Measurements from ENCODE around the gene MECP2.
A peak's percentile ranks its signal among the peaks of the same experiment; 100 is the strongest.

MECP2 gene

DNA sequence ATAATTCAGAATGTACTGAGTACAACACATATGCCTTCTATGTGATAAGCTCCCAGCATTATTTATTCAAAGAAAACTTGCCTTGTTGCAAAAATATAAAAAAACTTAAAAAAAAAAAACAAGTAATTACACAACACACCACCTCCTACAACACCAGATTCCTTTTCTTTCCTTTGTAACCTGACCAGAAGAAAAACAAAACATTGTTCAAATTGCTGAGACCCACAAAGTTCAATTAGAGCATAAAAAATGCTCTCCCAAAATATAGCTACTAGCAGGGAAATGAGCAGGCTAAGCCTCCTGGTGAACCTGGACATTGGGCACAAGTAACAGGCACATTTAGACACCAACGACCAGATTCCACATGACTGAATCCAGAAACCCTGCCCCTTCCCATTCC, 38.3 kb downstream of the MECP2 start:
- DNase-seq = no peak

DNA sequence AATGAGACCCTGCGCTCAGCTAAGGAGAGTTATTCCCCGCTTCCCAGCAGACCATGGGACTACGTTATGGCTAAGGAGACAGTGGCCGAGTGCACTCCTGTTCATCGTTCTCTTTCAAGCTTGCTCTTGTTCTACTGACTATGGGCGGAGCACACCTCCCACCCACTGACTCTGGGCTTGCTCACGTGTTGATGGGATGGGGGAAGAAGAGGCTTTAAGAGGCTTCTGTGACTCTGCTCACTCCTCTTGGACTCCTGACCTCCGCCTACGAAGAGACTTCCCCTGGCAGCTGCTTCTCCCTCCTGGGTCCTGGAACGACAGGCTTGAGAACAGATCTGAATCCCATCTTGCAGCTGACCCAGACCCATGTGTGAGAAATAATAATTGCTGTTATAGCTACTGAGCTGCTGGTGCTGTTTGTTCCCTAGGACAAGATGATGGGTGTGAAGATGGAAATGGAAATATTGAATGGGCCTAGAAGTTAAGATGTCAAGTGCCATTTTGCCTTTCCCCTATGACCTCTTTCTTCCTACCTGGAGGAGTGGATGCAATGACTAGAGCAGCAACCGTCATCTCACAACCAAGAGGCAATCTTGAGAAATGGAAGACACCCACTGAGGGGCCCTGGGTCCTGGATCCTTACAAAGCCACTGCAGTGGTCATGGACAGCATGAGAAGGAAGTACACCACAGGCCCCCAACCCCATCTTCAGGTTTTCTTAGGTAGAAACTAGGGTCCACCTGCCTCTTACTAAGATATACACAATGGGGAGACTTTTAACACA, 39.1 kb downstream of the MECP2 start:
- DNase-seq = no peak

DNA sequence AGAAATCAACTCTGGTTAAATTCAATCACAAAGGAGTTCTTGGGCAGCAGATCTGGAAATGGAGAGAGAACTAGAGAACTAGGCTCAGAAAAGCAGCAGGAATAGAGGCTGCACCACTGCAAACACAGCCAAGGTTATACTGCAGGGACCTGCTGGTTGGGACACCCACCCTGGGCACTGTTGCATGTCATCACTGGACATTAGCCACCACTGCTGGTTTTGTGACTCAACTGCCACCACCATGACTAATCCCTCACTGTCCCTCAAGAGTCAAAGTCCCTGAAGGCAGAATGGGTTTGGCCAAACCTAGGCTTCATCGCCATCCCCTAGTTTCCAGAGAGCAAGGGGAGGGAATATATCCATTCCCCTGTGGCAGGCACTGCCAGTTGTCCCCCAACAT, 39.7 kb downstream of the MECP2 start:
- no peak for DNase-seq

DNA sequence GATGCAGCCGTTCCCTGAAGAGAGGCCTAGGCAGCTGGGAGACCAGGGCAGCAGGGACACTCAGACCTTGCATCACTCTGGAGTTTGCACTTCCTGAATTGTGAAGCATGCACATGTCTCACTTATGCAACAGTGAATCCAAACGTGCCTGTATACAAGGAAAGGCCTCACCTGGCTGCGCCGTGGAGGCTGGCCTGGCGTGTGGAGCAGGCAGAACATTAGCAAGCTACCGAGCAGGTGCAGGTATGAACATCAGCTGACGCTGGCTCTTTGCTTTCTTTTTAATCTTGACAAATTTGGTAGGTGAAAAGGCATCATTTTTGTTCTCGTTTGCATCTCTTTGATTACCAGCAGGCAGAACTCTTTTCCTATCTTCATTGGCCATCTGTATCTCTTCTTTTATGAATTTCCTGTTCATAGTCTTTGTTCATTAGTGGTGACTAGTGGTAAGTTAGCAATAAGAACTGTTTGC, 40.7 kb downstream of the MECP2 start:
- DNase-seq = peak in 1 of 2 donors; percentile 13

DNA sequence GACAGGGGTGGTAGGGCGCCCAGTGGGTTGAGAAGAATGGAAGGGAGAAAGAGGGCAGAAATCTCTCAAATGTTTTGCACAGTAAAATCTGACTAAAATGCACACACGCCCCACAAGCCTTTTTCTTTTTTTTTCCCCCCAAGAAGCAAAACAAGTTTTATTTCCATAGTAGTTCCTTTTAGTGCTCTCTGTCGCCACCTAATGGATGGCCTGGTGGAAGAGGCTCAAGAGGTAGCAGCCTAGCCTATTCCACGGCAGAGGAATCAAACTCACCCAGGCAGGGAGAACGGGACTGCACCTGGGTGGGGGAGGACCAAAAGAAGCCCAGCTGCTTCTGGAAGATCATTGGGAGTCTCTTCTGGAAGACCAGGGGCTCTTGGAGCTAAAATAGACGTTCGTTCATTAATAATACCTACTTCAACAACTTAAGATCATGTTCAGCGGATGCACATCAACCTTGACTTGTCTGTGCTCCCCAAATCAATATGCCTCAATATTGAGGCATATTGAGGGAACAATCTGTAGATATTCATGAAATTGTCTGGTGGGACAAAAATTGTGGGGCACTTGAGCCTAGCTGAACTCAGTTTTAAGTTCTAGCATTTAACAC, 46.2 kb downstream of the MECP2 start:
- DNase-seq = peak; percentile 61 to 73

DNA sequence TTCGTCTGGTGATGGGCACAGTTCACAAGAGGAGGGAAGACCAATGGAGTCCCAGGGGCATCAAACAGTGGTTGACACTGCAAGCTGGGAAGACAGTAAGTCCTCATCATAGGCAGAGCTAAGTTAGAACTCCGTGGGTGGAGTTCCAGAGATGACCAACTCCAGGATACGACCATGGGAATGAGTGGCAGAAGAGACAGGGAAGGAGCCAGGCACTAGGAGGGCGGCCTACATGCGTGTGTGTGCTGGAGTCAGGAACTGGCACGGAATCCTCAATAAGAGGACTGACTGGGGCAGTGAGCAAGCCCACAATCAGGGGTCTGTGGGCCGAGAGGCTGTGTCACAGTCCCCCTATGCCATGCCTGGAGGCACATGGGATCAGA, 47.4 kb downstream of the MECP2 start:
- DNase-seq = no peak

DNA sequence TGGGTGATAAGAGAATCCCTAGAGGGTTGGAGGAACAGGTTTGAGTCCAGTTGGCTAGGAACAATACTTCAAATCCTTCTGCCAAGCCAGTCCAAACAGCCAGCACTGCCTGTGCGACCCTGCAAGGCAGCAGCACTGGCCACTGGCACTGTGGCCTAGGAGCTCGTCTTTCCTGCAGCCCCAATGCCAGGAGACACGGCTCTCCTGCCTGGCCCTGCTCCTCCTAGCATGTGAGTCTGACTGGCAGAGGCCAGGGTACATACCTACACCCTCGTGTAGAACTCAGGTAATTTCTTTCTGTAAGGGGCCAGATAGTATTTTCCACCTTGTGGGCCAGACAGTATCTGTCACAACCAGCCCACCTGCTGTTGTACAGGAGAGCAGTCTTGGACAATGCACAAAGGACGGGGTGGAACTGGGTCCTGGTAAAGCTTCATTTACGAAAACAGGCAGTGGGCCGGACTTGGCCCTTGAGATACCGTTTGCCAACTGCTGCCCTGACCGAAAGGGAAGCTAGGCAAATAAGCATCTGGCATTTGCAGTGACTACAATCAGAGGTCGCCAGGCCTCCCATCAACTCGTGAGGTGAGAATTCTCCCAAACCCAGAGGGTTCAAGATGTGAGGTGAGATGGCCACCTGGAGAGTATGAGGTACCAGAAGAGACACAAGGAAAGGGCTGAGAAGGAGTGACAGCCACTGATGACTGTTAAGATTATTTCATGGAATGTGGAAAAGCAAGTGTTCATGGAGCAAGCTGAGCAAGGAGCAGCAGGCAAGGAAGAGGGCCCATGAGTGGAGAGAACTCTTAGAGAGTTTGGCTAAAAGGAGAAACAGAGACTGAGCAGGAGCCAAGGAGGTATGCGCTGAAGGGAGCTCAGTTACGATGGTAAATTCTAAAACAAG, 48.1 kb downstream of the MECP2 start:
- no peak for DNase-seq

DNA sequence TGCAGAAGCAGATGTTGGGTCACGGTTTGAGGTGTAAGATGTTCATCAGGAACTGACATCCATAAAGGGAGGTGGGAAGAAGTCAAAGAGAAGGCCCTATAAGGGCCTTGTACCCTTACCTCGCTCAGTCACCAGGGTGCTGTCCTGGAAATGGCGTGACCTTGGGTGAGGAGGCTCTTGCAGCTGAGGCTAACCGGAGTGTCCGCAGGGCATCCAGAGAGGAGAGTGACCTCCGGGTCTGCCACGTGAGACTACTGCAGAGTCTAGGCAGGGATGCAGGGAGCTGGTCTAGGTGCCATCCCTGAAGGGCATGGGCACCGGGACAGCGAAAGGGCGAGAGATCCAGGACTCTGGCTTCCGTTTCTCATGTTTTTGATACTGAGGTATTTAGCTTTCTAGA, 49.1 kb downstream of the MECP2 start:
- DNase-seq = no peak

DNA sequence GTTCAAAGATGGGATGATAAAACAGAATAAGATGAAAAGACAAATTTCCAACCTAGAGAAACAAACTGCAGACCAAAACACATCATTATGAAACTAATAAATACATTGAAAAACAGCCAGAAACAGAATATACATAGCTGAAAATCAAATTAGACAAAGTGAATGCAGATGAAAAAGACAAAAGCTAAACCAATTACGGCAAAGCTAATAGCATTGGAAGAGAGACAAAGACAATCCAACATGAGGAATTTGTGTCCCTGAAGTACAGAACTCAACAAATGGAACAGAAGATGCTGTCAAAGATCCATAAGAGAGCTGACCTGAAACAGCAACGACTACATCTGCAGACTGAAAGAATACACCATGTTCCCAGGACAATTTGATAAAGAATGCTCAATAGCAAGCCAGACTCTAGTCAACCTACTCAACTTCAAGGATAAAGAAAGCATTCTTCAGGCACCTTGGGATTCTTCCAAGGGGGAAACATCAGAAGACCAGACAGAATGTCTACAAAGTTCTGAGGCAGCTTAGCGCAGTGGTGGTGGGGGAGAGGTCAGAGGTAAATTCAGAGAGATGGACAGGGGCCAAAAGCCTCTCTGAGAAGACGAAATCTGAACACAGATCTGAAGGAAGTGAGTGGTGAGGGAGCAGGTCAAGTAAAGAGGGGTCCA, 50.4 kb downstream of the MECP2 start:
- no peak for DNase-seq

DNA sequence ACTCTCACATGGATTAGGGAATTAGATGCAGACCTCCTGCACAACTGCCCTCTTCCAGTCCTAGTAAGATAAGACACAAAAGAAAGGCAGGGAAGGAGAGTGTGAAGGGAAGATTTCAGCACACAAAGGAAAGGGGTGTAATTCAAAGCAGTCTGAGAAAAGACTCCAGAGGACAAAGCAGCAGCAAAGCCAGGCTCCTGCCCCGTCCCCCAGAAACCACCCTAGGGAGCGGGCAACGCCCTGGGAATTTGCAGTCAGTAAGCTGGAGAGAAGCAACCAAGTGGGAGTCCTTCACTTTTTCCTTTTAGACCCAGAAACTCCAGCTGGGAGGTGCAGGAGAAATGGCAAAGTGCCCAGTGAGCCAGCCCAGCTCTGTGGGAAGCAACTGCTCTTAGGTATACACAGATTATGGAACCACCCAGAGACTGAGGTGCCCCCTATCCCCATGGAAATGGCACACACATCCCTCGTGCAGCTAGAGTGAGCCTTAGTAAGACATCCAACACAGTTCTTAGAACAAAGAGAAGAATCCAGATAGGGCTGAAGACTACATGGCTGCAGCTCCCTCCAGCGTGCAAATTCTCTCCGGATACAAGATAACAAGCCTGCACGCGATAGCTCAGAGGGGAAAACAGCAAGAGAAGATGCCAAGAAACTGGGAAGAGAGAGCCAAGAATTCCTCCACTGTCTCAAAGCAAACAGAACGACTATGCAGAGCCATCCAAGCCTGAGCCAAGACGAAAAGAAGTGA, 51.3 kb downstream of the MECP2 start:
- no peak for DNase-seq

DNA sequence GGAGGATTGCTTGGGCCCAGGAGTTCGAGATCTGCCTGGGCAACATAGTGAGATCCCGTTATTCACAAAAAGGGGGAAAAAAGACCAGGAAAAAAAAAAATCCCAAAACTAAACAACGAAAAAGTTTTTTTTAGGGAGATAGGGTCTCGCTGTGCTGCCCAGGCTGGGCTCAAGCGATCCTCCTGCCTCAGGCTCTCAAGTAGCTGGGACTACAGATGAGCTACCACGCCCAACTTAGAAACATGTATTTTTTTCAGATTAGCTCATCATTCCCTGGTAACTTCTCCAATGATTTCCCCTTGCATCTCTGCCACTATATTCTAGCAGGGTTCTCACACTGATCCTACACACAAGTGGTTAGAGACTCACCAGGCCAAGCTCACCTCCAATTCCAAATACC, 53.4 kb downstream of the MECP2 start:
- no peak for DNase-seq

DNA sequence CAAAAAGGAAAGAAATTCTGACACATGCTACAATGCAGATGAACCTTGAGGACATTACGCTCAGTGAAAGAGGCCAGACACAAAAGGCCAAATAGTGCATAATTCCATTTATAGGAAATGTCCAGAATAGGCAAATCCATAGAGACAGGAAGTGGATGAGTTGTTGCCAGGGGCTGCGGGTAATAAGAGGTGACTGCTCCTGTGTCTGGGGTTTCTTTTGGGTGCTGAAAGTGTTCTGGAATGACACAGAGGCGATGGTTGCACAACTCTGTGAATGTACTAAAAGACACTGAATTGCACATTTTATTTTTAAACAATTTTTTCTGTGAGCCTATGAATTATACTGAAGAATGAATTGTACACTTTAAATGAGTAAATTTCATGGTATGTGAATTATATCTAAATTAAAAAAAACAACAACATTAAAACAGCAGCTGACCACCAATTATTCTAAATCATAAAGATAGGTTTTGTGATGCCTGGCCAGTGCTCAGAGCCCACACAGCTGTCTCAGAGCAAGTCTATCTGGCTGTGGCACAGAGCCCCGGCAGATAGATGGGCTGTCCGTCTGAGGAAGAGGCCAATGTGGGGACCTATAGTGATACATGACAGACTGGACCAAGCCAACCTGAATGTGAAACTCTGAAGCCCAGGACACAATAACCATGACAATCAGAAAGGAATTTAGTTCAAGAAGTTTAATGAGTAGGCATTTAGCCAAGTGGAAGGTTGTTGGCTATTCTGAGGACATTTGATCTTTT, 54.3 kb downstream of the MECP2 start:
- no peak for DNase-seq

DNA sequence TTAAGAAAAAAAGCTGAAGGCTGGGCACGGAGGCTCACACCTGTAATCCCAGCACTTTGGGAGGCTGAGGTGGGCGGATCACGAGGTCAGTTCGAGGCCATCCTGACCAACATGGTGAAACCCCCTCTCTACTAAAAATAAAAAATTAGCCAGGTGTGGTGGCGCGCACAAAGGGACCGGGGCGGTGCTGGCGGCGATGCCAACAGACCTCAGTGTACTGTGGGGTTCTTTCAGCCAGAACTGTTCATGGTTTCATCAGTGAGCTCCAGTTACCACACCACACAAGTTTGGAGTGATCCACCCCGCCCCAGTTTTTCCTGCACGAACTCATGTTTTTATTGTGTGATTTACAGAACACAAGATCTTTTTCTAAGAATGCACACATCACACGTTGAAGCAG, 56.7 kb downstream of the MECP2 start:
- no peak for DNase-seq

DNA sequence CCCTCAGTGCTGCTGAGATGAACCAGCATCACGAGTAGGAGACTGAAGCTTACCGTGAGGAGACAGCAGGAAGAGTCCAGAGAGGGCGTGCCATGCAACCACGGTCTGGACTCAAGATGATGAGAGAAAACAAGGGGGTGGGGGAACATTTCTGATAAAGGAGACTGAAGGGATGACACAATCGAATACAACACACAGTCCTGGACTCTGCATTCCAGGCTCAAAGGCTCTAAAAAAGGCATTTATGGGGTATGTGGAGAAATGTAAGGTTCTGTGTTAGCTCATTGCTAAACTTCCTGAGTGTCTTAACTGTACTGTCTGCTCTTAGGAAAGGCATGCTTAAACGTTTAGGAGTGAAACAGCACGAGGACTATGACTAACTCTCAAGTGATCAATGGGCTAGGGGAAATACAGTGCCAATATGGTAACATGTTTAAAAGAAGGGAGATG, 57.2 kb downstream of the MECP2 start:
- DNase-seq = no peak

DNA sequence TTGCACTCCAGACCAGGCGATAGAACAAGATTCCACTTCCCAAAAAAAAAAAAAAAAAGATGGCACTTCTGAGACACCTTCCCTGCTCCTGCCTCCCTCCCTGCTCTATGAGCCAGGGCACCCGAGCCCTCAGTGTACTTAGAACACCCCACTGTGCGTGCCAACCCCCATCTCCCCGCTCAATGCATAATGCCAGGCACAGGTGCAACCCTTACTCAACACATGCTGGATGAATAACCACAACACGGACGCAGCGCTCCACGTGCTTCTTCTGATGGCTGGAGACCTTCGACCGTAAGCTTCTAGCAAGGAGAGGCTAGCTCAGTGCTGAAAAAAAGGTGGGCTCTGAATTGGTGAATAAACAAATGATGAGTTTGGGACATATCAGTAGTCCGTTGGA, 57.9 kb downstream of the MECP2 start:
- no peak for DNase-seq

DNA sequence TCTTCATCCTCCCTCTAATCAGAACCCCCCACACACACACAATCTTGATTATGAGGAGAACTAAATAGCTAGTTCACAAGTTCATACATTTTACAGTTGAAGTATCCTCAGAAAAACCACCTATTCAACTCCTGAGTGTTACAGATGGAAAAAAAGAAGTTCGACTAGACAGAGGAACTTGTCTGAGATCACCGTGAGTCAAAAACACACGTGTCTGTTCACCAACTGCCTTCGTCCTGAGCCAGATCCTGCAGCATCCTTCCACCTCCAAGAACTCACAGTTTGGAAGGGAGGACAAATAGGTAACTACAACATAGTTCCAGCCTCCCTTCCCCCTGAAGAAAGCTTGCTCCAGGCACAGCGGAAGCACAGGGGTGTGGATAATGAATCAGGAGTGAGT, 58.9 kb downstream of the MECP2 start:
- no peak for DNase-seq

DNA sequence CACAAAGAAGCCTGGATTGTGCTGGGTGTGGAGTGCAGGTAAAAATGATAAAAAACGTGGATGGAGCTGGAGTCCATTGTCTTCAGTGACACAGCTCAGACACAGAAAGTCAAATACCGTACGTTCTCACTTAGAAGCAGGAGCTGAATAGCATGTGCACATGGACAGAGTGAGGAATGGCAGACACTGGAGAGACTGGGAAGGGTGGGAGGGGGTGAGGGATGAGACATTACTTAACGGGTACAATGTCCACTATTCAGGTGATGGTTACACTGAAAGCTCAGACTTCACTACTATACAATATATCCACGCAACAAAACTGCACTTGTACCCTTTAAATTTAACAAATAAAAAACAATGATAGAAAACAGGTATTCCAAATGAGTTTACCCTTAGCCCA, 59.8 kb downstream of the MECP2 start:
- DNase-seq = no peak

DNA sequence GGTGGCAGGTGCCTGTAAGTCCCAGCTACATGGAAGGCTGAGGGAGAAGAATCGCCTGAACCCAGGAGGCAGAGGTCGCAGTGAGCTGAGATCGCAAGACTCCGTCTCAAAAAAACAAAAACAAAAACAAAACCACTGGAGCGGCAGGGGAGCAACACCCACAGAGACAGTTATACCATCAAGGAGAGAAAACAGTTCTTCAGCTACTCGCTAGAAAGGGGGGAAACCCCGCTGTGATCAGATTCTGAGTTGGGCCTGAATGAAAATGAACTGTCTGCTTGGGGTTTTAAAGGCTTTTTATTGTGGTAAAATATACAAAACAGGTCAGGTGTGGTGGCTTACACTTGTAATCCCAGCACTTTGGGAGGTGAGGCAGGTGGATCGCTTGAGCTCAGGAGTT, 61.0 kb downstream of the MECP2 start:
- DNase-seq = peak in 1 of 2 donors; percentile 35

DNA sequence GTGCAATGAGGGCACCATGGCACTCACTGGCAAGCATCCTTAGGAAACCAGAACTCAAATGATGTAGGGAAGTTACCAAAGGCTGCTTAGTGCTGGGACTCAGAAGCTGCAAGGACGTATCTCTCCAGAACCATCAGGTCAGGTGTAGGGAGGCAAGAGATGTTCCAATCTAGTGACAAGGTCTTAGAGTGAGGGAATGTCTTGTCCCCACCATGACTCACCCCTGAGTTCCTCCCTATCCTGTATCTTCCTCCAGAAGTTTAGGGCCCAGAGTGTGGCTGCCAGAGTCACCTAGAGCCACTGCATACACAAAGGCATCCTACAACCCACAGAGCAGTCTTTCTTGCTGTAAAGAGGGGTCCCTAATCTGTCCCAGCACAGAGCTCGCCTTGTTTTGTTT, 63.7 kb downstream of the MECP2 start:
- no peak for DNase-seq

DNA sequence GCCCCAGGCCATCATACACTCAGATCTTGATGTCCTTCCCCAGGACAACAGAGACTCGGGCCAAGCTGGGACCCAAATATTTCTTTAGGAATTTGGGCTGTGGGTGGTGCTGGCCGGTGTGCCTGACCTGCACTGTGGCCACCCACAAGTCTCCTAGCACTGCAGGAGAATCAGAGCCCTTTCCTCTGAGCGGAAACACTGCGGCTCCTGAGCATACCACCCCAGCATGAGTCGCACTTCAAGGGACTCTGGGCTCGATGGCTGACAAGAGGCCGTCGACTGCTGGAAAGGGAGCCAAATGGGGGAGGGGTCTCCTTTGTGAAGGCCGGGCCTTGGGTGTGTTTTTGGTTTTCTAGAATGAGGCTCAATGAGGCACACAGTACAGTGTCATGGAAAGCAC, 64.9 kb downstream of the MECP2 start:
- DNase-seq = no peak

DNA sequence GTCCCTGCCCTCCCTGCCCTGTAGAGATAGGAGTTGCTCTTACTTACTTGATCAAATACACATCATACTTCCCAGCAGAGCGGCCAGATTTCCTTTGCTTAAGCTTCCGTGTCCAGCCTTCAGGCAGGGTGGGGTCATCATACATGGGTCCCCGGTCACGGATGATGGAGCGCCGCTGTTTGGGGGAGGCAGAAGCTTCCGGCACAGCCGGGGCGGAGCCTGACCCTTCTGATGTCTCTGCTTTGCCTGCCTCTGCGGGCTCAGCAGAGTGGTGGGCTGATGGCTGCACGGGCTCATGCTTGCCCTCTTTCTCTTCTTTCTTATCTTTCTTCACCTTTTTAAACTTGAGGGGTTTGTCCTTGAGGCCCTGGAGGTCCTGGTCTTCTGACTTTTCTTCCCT, 65.4 kb downstream of the MECP2 start:
- no peak for DNase-seq

Data from CD4-positive, alpha-beta T cell treated with Interferon alpha-2 for 1 hour (primary cell).